ENCODE data around the gene TENM4. TPM values are rescaled to one million over a fixed set of nuclear protein-coding genes. Genes with fewer than 3 reads are reported as not detected.

TENM4 gene
- total RNA-seq, 1 experiment from 2014 or later: 0.39 TPM

DNA sequence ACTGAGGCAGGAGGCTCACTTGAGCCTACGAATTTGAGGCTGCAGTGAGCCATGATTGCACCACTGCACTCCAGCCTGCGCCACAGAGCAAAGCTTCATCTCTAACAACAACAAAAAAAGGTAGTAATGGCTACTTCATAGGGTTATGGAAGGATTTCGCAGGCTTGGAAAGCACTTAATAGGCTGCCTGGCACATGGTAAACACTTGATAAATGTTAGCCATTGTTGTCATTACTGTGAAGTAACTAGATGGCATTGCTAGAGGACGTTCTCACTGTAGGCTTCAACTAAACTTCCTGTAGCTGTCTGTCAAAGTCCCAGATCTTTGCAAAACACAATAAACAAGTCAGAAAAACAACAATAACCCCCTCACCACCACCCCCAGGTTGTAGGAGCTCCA is 508.9 kb downstream of the TENM4 start:
- in situ Hi-C loops (cut with HindIII; ENCODE audit: low pct_unique_long_range_greater_than_20kb, low sequenced_read_pairs): no loop called here
- Histone ChIP-seq H3K4me3 (ENCODE audit: low read depth in 2 of 2, low read length in 2 of 2) (no peak overlapping the region), H3K4me1 (ENCODE audit: control insufficient read depth, insufficient read depth, low read length) (no peaks in the 10 kb centered on the region), H3K27ac (ENCODE audit: low read length) (no peak overlapping the region), H3K36me3 (ENCODE audit: control insufficient read depth, insufficient read depth, low read length) (no peaks in the 10 kb centered on the region), H3K27me3 (ENCODE audit: control insufficient read depth, insufficient read depth, low read length) (peaks cover 8% of the 10 kb centered on the region), H3K9me3 (ENCODE audit: control insufficient read depth, insufficient read depth, low read depth, low read length) (no peaks in the 10 kb centered on the region)
- TF ChIP-seq SIN3A (IDR thresholded peaks at IDR 0.05; ENCODE audit: borderline replicate concordance, insufficient read depth, low read depth, low read length) (no peak), TCF7L2 (IDR thresholded peaks at IDR 0.05; ENCODE audit: low read depth, low read length) (no peak), POLR2AphosphoS5 (IDR thresholded peaks at IDR 0.05; ENCODE audit: low read depth, low read length) (no peak)
- TF ChIP-seq, protein P1, sequence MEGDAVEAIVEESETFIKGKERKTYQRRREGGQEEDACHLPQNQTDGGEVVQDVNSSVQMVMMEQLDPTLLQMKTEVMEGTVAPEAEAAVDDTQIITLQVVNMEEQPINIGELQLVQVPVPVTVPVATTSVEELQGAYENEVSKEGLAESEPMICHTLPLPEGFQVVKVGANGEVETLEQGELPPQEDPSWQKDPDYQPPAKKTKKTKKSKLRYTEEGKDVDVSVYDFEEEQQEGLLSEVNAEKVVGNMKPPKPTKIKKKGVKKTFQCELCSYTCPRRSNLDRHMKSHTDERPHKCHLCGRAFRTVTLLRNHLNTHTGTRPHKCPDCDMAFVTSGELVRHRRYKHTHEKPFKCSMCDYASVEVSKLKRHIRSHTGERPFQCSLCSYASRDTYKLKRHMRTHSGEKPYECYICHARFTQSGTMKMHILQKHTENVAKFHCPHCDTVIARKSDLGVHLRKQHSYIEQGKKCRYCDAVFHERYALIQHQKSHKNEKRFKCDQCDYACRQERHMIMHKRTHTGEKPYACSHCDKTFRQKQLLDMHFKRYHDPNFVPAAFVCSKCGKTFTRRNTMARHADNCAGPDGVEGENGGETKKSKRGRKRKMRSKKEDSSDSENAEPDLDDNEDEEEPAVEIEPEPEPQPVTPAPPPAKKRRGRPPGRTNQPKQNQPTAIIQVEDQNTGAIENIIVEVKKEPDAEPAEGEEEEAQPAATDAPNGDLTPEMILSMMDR (IDR thresholded peaks at IDR 0.05): no peak
- TF ChIP-seq, protein P2, sequence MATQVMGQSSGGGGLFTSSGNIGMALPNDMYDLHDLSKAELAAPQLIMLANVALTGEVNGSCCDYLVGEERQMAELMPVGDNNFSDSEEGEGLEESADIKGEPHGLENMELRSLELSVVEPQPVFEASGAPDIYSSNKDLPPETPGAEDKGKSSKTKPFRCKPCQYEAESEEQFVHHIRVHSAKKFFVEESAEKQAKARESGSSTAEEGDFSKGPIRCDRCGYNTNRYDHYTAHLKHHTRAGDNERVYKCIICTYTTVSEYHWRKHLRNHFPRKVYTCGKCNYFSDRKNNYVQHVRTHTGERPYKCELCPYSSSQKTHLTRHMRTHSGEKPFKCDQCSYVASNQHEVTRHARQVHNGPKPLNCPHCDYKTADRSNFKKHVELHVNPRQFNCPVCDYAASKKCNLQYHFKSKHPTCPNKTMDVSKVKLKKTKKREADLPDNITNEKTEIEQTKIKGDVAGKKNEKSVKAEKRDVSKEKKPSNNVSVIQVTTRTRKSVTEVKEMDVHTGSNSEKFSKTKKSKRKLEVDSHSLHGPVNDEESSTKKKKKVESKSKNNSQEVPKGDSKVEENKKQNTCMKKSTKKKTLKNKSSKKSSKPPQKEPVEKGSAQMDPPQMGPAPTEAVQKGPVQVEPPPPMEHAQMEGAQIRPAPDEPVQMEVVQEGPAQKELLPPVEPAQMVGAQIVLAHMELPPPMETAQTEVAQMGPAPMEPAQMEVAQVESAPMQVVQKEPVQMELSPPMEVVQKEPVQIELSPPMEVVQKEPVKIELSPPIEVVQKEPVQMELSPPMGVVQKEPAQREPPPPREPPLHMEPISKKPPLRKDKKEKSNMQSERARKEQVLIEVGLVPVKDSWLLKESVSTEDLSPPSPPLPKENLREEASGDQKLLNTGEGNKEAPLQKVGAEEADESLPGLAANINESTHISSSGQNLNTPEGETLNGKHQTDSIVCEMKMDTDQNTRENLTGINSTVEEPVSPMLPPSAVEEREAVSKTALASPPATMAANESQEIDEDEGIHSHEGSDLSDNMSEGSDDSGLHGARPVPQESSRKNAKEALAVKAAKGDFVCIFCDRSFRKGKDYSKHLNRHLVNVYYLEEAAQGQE (IDR thresholded peaks at IDR 0.05; ENCODE audit: insufficient read depth in 1 of 2, low read depth in 2 of 2, low read length in 1 of 2): no peak
- no TSS peak for BruUV-seq (replicated peaks)
- ChIA-PET CTCF (no interaction called here), POLR2A (no interaction called here)
- DNase-seq (ENCODE audit: low read depth, low spot score) (no peak), ATAC-seq (no peak)
- intact Hi-C loops (cut with micrococcal nuclease; ENCODE audit: unreplicated experiment): no loop called here

DNA sequence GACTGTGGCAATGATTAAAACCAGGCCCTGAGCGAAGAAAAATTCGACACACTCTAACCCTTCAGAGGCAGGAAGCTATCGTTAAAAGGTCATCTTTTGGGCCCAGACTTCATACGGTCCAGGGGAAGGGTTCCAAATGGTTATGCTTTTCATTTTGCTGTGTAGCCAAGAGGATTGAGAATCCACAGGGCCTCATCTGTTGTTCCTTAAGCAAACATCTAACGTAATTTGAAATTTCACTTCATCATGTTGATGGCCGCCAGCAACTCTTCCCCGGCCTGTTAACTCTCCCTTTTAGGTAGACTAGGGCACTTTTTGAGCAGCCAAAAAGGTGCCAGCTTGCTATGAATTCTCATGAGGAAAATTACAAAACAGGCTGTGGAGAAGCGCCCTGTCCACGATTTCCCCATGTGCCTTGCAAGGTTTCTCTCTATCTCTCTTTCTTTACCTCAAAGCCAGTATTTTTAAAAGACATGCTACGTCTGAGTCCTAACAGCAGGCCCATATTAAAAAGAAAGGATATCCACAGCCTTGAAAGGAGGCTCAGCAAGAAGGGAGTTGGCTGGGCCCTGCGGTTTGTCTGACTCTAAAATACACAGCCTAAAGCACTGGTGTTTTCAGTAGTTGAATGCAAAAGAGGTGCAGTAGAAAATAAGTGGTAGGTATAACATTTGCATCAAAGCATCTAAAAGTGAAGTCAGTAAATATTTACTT is 509.9 kb downstream of the TENM4 start:
- POLR2A ChIA-PET: no interaction called here
- no TSS peak for BruUV-seq (replicated peaks)
- no peak for DNase-seq (ENCODE audit: low read depth, low spot score)
- Histone ChIP-seq H3K36me3 (ENCODE audit: control insufficient read depth, insufficient read depth, low read length) (no peaks in the 10 kb centered on the region), H3K27ac (ENCODE audit: low read length) (no peak overlapping the region), H3K27me3 (ENCODE audit: control insufficient read depth, insufficient read depth, low read length) (peaks cover 8% of the 10 kb centered on the region), H3K9me3 (ENCODE audit: control insufficient read depth, insufficient read depth, low read depth, low read length) (no peaks in the 10 kb centered on the region), H3K4me3 (ENCODE audit: low read depth in 2 of 2, low read length in 2 of 2) (no peak overlapping the region), H3K4me1 (ENCODE audit: control insufficient read depth, insufficient read depth, low read length) (no peaks in the 10 kb centered on the region)
- ATAC-seq: no peak
- intact Hi-C loops (cut with micrococcal nuclease; ENCODE audit: unreplicated experiment) (no loop called here), in situ Hi-C loops (cut with HindIII; ENCODE audit: low pct_unique_long_range_greater_than_20kb, low sequenced_read_pairs) (no loop called here)
- CTCF ChIA-PET: no interaction called here
- TF ChIP-seq POLR2AphosphoS5 (IDR thresholded peaks at IDR 0.05; ENCODE audit: low read depth, low read length) (no peak), TCF7L2 (IDR thresholded peaks at IDR 0.05; ENCODE audit: low read depth, low read length) (no peak), SIN3A (IDR thresholded peaks at IDR 0.05; ENCODE audit: borderline replicate concordance, insufficient read depth, low read depth, low read length) (no peak)
- TF ChIP-seq, protein P2 (IDR thresholded peaks at IDR 0.05; ENCODE audit: insufficient read depth in 1 of 2, low read depth in 2 of 2, low read length in 1 of 2): no peak
- TF ChIP-seq, protein P1 (IDR thresholded peaks at IDR 0.05): no peak
